GM10248 (cell line): ENCODE measurements around the gene VAMP8.
"Not testable (repeated sequence)": the region's sequence is repeated elsewhere in the genome, so short reads cannot be mapped to it uniquely, and the experiment has no call there.

ENCODE experiments used
- CTCF ChIA-PET: fragments of 300-600 bp; sonication (Branson Sonifier 250); formaldehyde crosslinking; extraction: SDS; loops from one replicate; lab custom pipeline; 2021; ENCODE audit warnings: antibody characterized with exemption; lab: Yijun Ruan, JAX
- POLR2A ChIA-PET: fragments of 350-650 bp; sonication (Branson Sonifier 250); formaldehyde crosslinking; extraction: SDS; loops from one replicate; lab custom pipeline; 2020; ENCODE audit warnings: antibody characterized with exemption; lab: Yijun Ruan, JAX
- DNase-seq: peaks from one replicate; pipeline ENCODE4 v3.0.0; 2012; ENCODE audit errors: extremely low spot score
- TF ChIP-seq, protein P1 (sequence below): IDR thresholded peaks from 2 replicates; pipeline ENCODE4 v1.5.1; 2012; ENCODE audit warnings: mild to moderate bottlenecking, low read depth; ENCODE audit errors: extremely low read depth, missing control alignments, control extremely low read depth

VAMP8 gene

GRCh38 chr2:85600951-85601770 lies 23.8 kb downstream of the VAMP8 start:
- TF ChIP-seq, protein P1, sequence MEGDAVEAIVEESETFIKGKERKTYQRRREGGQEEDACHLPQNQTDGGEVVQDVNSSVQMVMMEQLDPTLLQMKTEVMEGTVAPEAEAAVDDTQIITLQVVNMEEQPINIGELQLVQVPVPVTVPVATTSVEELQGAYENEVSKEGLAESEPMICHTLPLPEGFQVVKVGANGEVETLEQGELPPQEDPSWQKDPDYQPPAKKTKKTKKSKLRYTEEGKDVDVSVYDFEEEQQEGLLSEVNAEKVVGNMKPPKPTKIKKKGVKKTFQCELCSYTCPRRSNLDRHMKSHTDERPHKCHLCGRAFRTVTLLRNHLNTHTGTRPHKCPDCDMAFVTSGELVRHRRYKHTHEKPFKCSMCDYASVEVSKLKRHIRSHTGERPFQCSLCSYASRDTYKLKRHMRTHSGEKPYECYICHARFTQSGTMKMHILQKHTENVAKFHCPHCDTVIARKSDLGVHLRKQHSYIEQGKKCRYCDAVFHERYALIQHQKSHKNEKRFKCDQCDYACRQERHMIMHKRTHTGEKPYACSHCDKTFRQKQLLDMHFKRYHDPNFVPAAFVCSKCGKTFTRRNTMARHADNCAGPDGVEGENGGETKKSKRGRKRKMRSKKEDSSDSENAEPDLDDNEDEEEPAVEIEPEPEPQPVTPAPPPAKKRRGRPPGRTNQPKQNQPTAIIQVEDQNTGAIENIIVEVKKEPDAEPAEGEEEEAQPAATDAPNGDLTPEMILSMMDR, result no peak
- ChIA-PET CTCF (interaction anchor here (1.0 to 1.5 kb wide), 5 partner anchors 9 to 62 kb away, joined by 3 to 4 read pairs (median 3); partner anchors contain the start of gene MAT2A), POLR2A (interaction anchor here (0.7 to 1.7 kb wide), 3 partner anchors 11 to 62 kb away, joined by 5 to 10 read pairs (median 6); partner anchors contain the start of genes C2orf68 and MAT2A)
- no peak for DNase-seq

GRCh38 chr2:85601771-85602475 lies 24.5 kb downstream of the VAMP8 start:
- TF ChIP-seq, protein P1, result no peak
- POLR2A ChIA-PET, result interaction anchor here (0.7 to 1.7 kb wide), 3 partner anchors 12 to 62 kb away, joined by 3 to 10 read pairs (median 5); partner anchors contain the start of gene MAT2A
- peak; percentile 48 for DNase-seq
- CTCF ChIA-PET, result interaction anchor here (1.2 to 2.2 kb wide), 6 partner anchors 10 to 49 kb away, joined by 3 to 7 read pairs (median 4); partner anchors contain the start of gene C2orf68

DNA sequence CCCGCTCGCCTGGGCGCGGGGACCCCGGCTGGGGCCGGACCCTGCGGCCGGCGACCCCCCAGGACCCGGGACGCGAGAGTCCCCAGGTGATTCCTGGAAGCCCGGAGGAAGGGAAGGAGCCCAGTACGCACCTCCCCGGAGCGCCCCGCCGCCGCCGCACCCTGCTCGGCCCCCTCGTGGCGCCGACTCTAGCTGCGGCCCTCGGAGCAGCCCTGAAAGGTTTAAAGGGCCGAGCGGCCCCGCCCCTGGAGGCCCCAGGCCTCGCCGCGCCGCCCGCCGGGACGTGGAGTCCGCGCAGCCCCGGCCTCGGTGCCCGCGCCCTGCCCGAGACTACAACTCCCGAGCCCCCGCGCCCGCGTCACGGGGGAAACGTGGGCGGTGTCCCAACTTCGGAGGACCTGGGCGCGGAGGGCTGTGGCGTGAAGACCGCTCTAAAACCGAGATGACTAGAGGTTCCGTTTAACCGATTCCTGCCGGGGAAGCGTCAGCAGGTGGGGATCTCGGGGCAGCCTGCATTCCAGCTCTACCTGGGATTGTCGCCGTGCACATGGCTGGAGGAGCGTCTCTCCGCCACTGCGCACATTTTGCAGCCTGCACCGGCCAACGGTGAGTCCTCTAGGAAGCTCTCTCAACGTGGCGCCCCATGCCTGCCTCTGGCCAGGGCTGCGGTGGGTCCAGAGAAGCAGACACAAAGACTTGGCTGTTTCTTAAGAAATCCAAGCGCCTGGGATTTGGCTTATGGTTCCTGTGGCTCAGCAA lies 25.3 kb downstream of the VAMP8 start, which contains the start of gene TMEM150A:
Gene TMEM150A, minus strand, starts transcription at position 223 of the 759 bp plus-strand sequence. CDS start 750 bp downstream, outside the sequence.
- peak; percentile 93 for DNase-seq
- POLR2A ChIA-PET, result interaction anchor here (0.6 to 1.7 kb wide), 4 partner anchors 7 to 63 kb away, joined by 3 to 5 read pairs (median 4); partner anchors contain the start of genes MAT2A and RNF181
- CTCF ChIA-PET, result interaction anchor here (0.7 to 2.2 kb wide), 7 partner anchors 9 to 50 kb away, joined by 3 to 7 read pairs (median 3); partner anchors contain the start of genes C2orf68 and GGCX
- TF ChIP-seq, protein P1, result peak; percentile 30

- ChIA-PET POLR2A (interaction anchor here (1.3 kb wide), 1 partner anchor 9 kb away, joined by 4 read pairs; the partner anchor contains the start of gene RNF181), CTCF (interaction anchor here (1.0 to 2.2 kb wide), 2 partner anchors 26 to 49 kb away, joined by 3 to 5 read pairs; no protein-coding TSS in a partner anchor)
- not testable (repeated sequence) for DNase-seq
Observed at GRCh38 chr2:85604133-85604444, 26.7 kb downstream of the VAMP8 start.

DNA sequence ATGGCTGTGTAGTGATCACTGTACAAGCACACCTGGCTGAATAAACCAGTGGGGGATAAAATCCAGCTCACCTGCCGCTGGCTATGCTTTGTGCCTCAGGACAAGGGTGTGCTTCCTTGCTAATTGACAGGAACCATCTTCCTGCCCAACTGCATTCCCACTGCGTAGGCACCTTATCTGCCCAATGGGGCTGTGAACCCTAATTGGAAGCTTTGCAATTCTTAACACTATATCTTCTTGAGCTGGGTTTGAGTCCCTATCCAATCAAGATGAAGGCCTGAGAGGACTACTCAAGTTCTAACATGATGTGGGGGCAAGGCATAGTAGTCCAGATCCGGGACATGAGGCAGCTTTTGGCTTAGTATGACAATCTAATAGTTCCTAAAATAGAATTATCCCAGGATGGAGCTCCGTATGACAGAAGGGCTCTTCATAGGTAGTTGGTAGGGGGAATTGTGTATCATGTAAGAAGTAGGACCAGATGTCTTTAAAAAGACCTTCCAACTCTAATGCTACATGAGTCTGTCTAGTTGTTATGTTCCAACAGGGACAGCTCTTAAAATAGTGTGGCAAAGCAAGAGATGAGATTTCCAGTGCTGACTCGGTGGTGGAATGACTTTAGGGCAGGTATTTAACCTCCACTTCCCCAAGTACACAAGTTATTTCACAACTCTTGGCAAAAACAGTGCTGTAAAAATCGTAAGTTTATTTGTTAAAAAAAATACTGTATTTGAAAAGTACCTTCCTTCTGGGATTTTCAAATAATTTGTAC lies 27.4 kb downstream of the VAMP8 start:
- TF ChIP-seq, protein P1, result no peak
- ChIA-PET POLR2A (no interaction called here), CTCF (interaction anchor here (1.0 to 3.3 kb wide), 4 partner anchors 21 to 50 kb away, joined by 3 to 11 read pairs (median 4); partner anchors contain the start of gene VAMP5)
- no peak for DNase-seq
